PC-3 (cell line): ENCODE measurements around the gene SKAP1. TPM values are rescaled to one million over a fixed set of nuclear protein-coding genes. Genes with fewer than 3 reads are reported as not detected.

Source experiments
- ATAC-seq: fragments of 200-7000 bp; cut with Tn5 transposase; 2 replicates; pipeline ENCODE4 v1.9.1; 2020; ENCODE audit warnings: mild to moderate bottlenecking, moderate library complexity
- BruUV-seq: library from RNA; stranded (reverse); fragments of 400-500 nt; replicated peaks from 2 replicates; lab custom pipeline; 2021; lab: Mats Ljungman, UMichigan
- CTCF ChIA-PET: fragments of 300-600 bp; sonication (Branson Sonifier 250); formaldehyde crosslinking; loops from one replicate; lab custom pipeline; 2022; ENCODE audit warnings: antibody characterized with exemption; lab: Charles Lee
- POLR2A ChIA-PET: fragments of 300-600 bp; sonication (Branson Sonifier 250); formaldehyde crosslinking; loops from one replicate; lab custom pipeline; 2022; ENCODE audit warnings: antibody characterized with exemption; ENCODE audit not compliant: unreplicated experiment; lab: Charles Lee
- DNase-seq: peaks from one replicate; pipeline ENCODE4 v3.0.0-alpha.2; 2015
- H2AFZ ChIP-seq: fragments of 300-600 bp; sonication (generic); 2 replicates; pipeline ENCODE4 v1.6.0; 2016; ENCODE audit warnings: antibody characterized with exemption, low read length
- H3F3A ChIP-seq: fragments of 300-600 bp; sonication (generic); one replicate; pipeline ENCODE4 v1.6.0; 2017; ENCODE audit warnings: antibody characterized with exemption, low read length, control low read depth, mild to moderate bottlenecking; ENCODE audit not compliant: unreplicated experiment
- H3K27ac ChIP-seq: fragments of 300-600 bp; sonication (generic); 2 replicates; pipeline ENCODE4 v1.5.1; 2016; ENCODE audit warnings: mild to moderate bottlenecking, low read length
- H3K27me3 ChIP-seq: fragments of 300-600 bp; sonication (generic); 2 replicates; pipeline ENCODE4 v1.6.1; 2016; ENCODE audit warnings: low read length, mixed read lengths
- H3K36me3 ChIP-seq: fragments of 300-600 bp; sonication (generic); 2 replicates; pipeline ENCODE4 v1.6.1; 2016; ENCODE audit warnings: low read depth, mixed run types, low read length, mixed read lengths
- H3K4me1 ChIP-seq: fragments of 300-600 bp; sonication (generic); 2 replicates; pipeline ENCODE4 v1.5.1; 2016; ENCODE audit warnings: low read length; ENCODE audit not compliant: insufficient read depth
- H3K4me2 ChIP-seq: fragments of 300-600 bp; sonication (generic); 2 replicates; pipeline ENCODE4 v1.6.0; 2016; ENCODE audit warnings: low read length
- H3K4me3 ChIP-seq: fragments of 300-600 bp; sonication (generic); 2 replicates; pipeline ENCODE4 v1.5.1; 2016; ENCODE audit warnings: mild to moderate bottlenecking, low read length, mixed read lengths
- H3K79me2 ChIP-seq: fragments of 300-600 bp; sonication (generic); 2 replicates; pipeline ENCODE4 v1.6.1; 2017; ENCODE audit warnings: low read length, mixed read lengths
- H3K9ac ChIP-seq: fragments of 300-600 bp; sonication (generic); 2 replicates; pipeline ENCODE4 v1.6.0; 2016; ENCODE audit warnings: mild to moderate bottlenecking, low read length
- H3K9me2 ChIP-seq: fragments of 300-600 bp; sonication (generic); replicated peaks from 2 replicates; pipeline ENCODE4 v1.6.1; 2016; ENCODE audit warnings: mixed run types, low read length, mixed read lengths
- H3K9me3 ChIP-seq: fragments of 300-600 bp; sonication (generic); 2 replicates; pipeline ENCODE4 v1.6.1; 2016; ENCODE audit warnings: low read length, mixed read lengths
- H4K20me1 ChIP-seq: fragments of 300-600 bp; sonication (generic); 2 replicates; pipeline ENCODE4 v1.6.1; 2016; ENCODE audit warnings: low read length, mixed read lengths
- EZH2 ChIP-seq: fragments of 300-600 bp; sonication (generic); IDR thresholded peaks from one replicate; pipeline ENCODE4 v1.6.1; 2017; ENCODE audit warnings: antibody characterized with exemption, mild to moderate bottlenecking, low read length; ENCODE audit not compliant: unreplicated experiment
- EZH2phosphoT487 ChIP-seq: fragments of 300-600 bp; sonication (generic); IDR thresholded peaks from 2 replicates; pipeline ENCODE4 v1.6.1; 2018; ENCODE audit warnings: mild to moderate bottlenecking, antibody characterized with exemption, low read length, borderline replicate concordance
- intact Hi-C: fragments of 100-400 bp; cut with micrococcal nuclease; formaldehyde crosslinking; loops from 2 replicates; pipeline ENCODE4 v1.9.0; 2023
- total RNA-seq: library from RNA; depleted of rRNA; stranded (reverse); fragments of >200 nt; gene quantifications from 2 replicates; pipeline ENCODE4 v1.2.3, GENCODE V29; 2014
- TF ChIP-seq, protein P1 (sequence below): fragments of 300-600 bp; sonication (generic); conservative IDR thresholded peaks from 2 replicates; pipeline ENCODE4 v1.5.1; 2017; ENCODE audit warnings: antibody characterized with exemption, low read depth, mild to moderate bottlenecking, low read length

Gene SKAP1
- total RNA-seq, 1 experiment from 2014 or later = not detected

DNA sequence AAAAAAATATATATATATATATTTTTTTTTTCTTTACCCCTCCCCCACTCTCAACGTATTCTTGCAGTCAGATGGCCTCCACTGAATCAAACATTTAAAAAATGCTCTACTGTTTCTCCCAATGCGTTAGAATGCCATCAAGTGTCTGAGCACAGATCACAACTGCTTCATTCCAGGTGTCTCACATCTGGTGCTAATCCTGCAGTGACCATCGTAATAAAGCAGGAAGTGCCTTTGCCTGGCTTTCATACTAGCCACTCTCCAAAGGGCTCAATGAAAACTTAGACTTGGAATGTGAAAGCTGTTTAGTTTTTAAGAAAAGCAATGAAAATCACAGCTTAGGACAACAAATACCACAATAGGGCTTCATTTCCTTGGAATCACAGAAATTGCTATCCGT is 37.2 kb downstream of the SKAP1 start:
- Histone ChIP-seq H3K27me3 (0 out of 2 replicates have a peak, but pooled peaks cover 3% of the 10 kb centered on the region), H4K20me1 (no peaks in the 10 kb centered on the region), H2AFZ (no peak overlapping the region), H3K9me2 (no peaks in the 10 kb centered on the region), H3K27ac (no peak overlapping the region), H3K9me3 (no peaks in the 10 kb centered on the region), H3K4me1 (no peaks in the 10 kb centered on the region), H3K9ac (no peak overlapping the region), H3K79me2 (no peaks in the 10 kb centered on the region), H3K36me3 (no peaks in the 10 kb centered on the region), H3K4me2 (no peak overlapping the region), H3K4me3 (no peak overlapping the region), H3F3A (no peaks in the 10 kb centered on the region)
- no peak for TF ChIP-seq EZH2phosphoT487
- TF ChIP-seq, protein P1, sequence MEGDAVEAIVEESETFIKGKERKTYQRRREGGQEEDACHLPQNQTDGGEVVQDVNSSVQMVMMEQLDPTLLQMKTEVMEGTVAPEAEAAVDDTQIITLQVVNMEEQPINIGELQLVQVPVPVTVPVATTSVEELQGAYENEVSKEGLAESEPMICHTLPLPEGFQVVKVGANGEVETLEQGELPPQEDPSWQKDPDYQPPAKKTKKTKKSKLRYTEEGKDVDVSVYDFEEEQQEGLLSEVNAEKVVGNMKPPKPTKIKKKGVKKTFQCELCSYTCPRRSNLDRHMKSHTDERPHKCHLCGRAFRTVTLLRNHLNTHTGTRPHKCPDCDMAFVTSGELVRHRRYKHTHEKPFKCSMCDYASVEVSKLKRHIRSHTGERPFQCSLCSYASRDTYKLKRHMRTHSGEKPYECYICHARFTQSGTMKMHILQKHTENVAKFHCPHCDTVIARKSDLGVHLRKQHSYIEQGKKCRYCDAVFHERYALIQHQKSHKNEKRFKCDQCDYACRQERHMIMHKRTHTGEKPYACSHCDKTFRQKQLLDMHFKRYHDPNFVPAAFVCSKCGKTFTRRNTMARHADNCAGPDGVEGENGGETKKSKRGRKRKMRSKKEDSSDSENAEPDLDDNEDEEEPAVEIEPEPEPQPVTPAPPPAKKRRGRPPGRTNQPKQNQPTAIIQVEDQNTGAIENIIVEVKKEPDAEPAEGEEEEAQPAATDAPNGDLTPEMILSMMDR = no peak
- TF ChIP-seq EZH2 = no peak
- no TSS peak for BruUV-seq
- ChIA-PET CTCF (interaction anchor here (0.5 kb wide), 1 partner anchor 18 kb away, joined by 3 read pairs; no protein-coding TSS in a partner anchor), POLR2A (no interaction called here)
- ATAC-seq (no peak), DNase-seq (no peak)
- intact Hi-C loops = no loop called here

DNA sequence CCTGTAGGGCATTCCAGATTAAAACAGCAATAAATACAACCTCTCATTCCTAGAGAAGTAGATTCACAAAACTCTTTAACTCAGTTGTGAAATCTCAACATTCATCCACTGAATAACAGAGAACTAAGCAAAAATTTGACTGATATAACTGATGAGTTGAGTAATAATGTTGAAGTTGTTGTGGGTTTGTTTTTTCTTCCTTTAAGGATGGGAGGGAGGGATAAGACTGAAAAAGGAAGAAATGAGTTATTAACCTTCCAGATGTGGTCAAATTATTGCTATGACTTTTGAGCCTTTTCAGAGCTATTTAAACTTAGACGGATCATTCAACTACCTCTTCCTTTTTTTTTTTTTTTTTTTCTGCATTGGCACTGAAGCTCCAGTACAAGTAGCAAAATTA is 38.6 kb downstream of the SKAP1 start:
- TF ChIP-seq EZH2 (no peak), EZH2phosphoT487 (no peak)
- TF ChIP-seq, protein P1 = no peak
- Histone ChIP-seq H3K79me2 (no peaks in the 10 kb centered on the region), H3K9me3 (no peaks in the 10 kb centered on the region), H3K27me3 (0 out of 2 replicates have a peak, but pooled peaks cover 3% of the 10 kb centered on the region), H2AFZ (no peak overlapping the region), H3K4me2 (no peak overlapping the region), H3K4me3 (no peak overlapping the region), H3K9ac (no peak overlapping the region), H4K20me1 (no peaks in the 10 kb centered on the region), H3F3A (no peaks in the 10 kb centered on the region), H3K4me1 (no peaks in the 10 kb centered on the region), H3K27ac (no peak overlapping the region), H3K9me2 (no peaks in the 10 kb centered on the region), H3K36me3 (no peaks in the 10 kb centered on the region)
- ATAC-seq (no peak), DNase-seq (no peak)
- CTCF ChIA-PET = interaction anchor here (0.7 kb wide), 2 partner anchors 40 to 83 kb away, joined by 6 to 9 read pairs; no protein-coding TSS in a partner anchor
- no TSS peak for BruUV-seq
- intact Hi-C loops = no loop called here
- POLR2A ChIA-PET = no interaction called here

DNA sequence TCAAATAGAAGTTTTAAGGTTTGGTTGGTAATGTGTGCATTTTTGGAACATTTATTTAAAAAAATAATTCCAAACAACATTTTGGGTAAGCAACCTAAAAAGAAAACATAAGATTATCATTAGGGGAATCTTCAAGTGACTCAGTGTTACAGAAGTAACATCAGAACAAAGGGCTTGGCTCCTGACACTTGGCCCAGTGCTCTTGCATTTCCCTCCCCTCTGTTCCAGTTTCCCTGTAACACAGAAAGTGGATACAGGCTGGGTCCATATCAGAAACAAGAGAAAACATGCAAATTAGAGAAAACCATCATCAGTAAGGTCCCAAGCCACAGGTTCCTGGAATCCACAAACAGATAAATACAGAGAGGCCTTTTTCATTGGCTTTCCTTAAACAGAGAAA is 40.1 kb downstream of the SKAP1 start:
- ChIA-PET POLR2A (interaction anchor here (0.6 kb wide), 1 partner anchor 312 kb away, joined by 3 read pairs; no protein-coding TSS in a partner anchor), CTCF (no interaction called here)
- no peaks in the 10 kb centered on the region for H3K36me3 ChIP-seq
- H3K79me2 ChIP-seq = no peaks in the 10 kb centered on the region
- no peak overlapping the region for H3K27ac ChIP-seq
- H3K9me3 ChIP-seq = no peaks in the 10 kb centered on the region
- no peaks in the 10 kb centered on the region for H3K9me2 ChIP-seq
- H3K4me1 ChIP-seq = no peaks in the 10 kb centered on the region
- no peak for DNase-seq
- intact Hi-C loops = no loop called here
- no peak overlapping the region for H3K4me3 ChIP-seq
- no peak overlapping the region for H3K9ac ChIP-seq
- BruUV-seq = no TSS peak
- H3K27me3 ChIP-seq = no peaks in the 10 kb centered on the region; the same call in 1 of the 2 replicates
- no peak overlapping the region for H3K4me2 ChIP-seq
- ATAC-seq = no peak
- H3F3A ChIP-seq = no peaks in the 10 kb centered on the region
- TF ChIP-seq, protein P1 = no peak
- TF ChIP-seq EZH2phosphoT487 (no peak), EZH2 (no peak)
- no peaks in the 10 kb centered on the region for H4K20me1 ChIP-seq
- no peak overlapping the region for H2AFZ ChIP-seq
